GM20431 (cell line): ENCODE measurements around the gene NOXO1.
"Not testable (repeated sequence)": the region's sequence is repeated elsewhere in the genome, so short reads cannot be mapped to it uniquely, and the experiment has no call there.

Source experiments
- in situ Hi-C: fragments of 300-500 bp; cut with MseI, MboI; formaldehyde crosslinking; loops from one replicate; pipeline ENCODE4 v1.15.0; 2020; ENCODE audit warnings: low sequenced_read_pairs; ENCODE audit not compliant: unreplicated experiment

NOXO1 gene

DNA sequence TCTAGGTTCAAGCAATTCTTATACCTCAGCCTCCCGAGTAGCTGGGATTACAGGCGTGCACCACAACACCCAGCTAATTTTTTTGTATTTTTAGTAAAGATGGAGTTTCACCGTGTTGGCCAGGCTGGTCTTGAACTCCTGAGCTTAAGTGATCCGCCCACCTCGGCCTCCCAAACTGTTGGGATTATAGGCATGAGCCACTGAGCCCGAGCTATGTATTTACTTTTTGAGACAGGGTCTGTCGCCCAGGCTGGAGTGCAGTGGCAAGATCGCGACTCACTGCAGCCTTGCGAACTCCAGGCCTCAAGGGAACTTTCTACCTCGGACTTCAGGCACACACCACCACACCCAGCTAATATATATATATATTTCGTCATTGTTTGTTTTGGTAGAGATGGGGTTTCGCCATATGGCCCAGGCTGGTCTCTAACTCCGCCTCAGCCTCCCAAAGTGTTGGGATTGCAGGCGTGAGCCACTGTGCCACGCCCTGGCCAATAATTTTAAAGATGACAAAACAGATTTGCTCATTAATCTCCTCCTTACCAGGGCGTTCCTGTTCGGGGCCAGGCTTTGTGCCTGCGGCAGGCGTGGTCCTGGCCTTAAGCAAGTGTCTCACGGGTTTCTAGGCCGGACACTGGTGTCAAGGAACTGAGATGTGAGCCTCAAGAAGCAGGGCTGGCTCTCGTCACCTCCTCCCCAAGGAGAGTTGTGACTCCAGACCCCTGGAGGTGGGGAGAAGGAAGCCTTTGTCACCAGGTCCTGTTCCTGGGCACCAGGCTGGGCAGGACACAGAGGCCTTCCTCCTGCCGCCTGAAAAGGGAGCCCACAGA, 34.1 kb upstream of the NOXO1 start:
- in situ Hi-C loops = no loop called here

DNA sequence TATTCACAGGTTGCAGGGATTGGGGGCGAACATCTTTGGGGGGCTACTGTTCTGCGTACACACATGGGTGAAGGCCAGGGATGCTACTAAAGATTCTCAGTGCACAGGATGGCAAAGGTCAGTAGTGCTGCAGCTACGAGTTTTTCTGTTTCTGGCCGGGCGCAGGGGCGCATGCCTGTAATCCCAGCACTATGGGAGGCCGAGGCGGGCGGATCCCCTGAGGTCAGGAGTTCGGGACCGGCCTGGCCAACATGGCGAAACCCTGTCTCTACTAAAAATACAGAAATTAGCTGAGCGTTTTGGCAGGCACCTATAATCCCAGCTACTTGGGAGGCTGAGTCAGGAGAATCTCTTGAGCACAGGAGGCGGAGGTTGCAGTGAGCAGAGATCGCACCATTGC, 32.3 kb upstream of the NOXO1 start:
- in situ Hi-C loops = no loop called here

DNA sequence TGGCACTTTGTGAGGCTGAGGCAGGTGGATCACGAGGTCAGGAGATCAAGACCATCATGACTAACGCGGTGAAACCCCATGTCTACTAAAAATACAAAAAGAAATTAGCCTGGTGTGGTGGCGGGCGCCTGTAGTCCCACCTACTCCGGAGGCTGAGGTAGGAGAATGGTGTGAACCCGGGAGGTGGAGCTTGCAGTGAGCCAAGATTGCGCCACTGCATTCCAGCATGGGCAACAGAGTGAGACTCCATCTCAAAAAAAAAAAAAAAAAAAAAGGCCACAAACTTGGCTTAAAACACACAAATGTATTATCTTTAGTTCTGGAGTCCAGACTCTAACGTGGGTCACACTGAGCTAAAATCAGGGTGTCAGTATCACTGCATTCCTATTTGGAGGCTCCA, 30.5 kb upstream of the NOXO1 start:
- in situ Hi-C loops = not testable (repeated sequence)

DNA sequence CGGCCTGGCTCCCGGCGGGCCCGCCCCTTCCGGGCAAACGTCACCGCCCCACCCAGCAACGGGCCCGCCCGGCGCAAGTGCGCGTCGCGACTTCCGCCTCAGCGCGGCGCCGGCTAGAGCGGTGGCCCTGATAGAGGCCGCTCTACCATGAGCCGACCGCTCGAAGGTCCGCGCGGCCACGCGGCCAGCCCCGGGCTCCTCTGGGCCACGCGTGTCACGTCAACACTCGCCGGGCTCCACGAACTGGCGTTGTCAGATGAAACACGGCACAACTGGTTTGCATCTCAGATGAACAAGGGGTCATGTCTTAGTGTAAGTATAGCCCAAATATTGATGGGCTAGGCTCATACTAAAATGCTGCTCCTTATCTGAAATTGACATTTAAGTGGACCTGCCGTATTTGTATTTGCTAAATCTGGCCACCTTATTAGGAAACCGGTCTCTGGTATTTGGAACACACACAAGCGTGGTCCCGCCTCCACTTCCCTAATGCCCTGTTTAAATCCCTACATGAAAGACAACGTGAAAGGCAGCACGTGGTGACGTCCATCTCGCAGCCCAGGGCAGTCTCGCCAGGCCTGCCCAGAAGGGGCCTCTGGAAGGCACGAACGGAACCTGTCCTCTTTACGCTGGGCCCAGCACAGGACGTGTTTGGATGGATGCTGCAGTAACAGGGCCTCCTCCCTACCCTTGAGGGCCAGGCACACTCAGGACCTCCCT, 28.7 kb upstream of the NOXO1 start, which contains the start of gene ZNF598:
TSS of gene ZNF598 (minus strand) at position 31 of the 720 bp plus-strand sequence.
- in situ Hi-C loops = no loop called here

DNA sequence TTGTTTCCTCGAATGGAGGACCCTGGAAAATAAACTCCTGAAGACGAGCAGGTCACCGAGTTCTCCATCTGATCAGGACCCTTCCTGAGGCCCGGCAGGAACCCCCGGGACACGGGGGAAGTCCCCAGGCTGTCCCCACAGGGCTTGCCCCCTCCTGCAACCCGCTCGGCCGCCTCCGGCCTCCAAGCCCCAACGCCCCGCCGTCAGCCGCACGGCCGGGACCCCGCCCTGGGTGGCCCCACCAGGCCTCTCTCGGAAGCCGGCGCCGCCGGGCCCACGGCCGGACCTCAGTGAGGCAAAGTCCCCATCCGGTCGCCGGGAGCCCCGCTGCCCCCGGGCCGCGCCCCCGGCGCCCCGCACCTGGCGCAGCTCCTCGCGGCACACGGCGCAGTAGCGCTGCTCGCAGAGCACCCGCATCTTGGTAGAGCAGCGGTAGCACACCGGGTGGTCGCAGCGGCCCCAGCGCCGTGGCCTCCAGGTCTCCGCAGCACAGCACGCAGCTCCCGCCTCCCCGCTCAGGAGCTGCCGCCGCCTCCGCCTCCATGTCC, 28.0 kb upstream of the NOXO1 start:
- in situ Hi-C loops = no loop called here

DNA sequence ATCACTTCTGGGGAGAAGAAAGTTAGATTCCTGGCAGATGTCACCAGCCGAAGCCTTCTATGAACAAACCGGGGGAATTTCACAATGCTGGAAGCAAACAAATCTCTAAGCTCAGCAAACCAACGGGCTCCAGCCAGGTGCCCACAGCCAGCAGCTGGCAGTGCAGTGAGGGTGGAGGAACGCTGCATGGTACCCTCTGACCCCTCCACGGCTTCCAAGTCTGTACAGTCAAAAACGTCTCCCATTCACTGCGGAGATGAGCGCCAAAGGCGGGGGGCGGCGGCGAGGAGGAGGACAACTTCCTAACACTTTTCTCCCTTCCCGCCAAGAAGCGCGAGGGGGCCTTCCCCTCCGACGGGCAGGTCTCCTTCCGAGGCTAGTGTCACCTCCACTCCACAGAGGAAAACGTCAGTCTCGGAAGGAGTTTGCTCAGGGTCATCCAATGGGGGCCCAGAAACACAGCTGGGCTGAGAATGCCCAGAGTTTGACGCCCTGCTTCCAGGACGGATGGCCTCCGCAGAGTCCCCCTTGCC, 27.4 kb upstream of the NOXO1 start:
- in situ Hi-C loops = no loop called here

DNA sequence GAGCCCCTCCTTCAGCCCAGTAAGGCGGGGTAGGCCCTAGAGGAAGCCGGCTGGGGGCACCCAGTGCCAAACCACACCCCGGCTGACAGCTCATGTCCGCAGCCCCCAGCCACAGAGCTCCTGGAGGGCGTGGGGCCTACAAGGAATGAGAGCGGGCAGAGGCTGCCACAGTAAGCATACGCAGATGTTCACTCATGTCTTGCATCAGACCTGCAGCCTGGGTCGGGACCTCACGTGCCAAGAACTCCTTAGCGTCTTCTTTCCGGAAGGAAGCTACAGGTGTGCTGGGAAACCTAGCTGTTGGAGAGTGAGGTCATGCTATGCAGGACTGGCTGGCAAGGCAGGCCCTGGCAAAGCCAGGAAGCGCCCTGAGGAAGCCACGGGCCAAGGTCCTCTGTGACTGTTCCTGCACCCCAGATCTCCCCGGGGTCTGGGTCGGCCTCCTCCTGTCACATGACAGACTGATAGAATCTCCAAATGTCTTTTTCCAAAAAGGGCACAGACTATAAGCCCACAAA, 26.8 kb upstream of the NOXO1 start:
- in situ Hi-C loops = no loop called here

DNA sequence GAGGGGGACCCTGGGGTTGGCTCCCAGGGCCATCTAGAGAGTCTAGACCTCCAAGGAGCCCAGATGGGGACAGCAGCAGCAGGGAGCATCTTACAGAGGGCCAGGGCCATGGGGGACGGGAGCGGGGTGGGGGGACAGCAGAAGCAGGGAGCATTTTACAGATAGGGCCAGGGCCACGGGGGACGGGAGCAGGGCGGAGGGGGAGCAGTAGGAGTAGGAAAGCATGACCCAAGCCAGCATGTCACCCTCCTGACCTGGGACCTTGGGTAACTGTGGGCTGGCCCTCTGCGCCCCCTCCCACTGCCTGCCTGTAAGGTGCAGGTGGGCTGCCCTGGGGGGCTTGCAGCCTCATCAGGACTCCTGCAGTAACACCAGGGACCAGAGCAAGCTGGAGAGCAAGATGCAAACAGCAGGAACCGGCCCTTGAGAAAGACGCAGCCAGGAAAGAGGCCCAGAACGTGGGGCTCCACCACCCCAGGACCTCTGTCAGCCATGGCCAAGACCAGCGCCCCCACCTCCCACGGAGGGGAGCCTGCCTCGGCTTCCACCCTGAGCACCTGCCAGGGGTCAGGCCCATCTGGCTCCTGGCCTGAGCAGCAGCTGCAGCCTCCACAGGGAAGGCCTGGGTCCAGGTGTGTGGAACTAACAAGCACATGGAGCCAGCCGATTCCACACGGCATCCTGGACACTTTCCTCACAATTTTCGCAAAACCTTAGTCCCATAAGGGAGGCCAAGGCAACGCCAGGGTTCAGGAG, 26.0 kb upstream of the NOXO1 start:
- in situ Hi-C loops = no loop called here

DNA sequence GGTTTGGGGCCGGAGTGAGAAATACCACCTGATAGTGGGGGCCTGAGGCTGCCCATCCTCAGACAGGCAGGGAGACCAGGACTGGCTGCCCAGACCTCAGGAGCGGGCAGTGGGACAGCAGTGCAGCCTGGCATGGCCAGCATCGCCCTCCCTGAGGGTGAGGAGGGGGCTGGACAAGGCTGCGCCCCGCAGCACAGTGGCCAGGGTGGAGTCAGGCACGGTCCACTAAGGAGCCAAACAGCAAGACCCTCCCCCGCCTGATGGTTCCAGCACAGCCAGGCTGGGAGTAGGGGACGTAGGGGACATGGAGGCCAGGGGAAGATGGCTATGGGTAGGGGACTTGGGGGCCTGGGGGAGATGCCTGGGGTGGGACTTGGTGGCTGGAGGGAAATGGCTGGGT, 25.0 kb upstream of the NOXO1 start:
- in situ Hi-C loops = no loop called here

DNA sequence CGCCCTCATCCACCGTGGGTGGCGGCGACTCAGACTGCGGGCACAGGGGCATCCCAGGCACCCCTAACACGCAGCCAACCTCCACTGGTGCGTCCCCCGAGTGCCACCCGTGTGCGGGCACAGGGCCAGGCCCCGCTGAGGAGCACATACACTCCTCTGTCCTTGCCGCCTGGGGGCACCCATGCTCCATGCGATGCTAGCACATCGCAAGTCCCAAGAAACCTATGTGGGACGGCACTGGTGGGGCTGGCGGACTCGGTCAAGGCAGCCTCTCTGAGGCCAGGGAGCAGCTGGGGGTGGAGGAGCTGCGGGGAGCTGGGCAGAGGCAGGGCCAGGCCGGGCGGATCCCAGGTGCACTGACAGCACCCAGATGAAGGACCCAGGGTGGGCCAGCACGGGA, 24.4 kb upstream of the NOXO1 start:
- in situ Hi-C loops = no loop called here

DNA sequence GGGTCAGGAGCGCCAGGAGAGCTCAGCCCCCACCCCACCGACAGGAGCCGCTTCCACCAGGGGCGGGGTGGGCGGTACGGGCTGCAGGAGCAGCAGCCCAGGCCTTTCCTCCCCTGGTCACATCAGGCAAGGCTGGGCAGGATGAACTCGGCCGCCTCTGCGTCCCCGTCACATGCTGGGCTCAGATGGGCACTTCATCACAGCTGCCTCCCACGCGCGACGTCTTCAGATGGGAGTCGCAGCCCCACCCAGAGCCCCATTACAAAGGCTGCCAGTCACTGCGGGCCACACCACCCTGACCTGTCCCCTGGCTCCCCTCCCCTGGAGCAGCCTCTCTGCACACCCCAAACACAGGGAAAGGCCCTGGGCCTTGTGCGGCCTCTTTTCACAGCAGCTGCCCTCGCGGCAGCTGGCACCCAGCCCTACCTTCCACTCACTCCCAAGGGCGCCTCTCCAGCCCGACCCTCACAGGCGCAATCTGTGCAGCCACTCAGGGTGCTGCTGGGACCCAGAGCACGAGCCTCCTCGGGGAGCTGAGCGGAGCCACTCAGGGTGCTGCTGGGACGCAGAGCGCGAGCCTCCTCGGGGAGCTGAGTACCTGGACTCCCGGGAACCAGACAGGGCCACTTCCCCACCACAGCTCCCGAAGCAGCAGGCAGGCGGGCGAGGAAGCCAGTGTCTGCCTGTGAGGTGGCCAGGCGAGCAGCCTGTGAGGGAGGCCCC, 23.7 kb upstream of the NOXO1 start:
- in situ Hi-C loops = no loop called here

DNA sequence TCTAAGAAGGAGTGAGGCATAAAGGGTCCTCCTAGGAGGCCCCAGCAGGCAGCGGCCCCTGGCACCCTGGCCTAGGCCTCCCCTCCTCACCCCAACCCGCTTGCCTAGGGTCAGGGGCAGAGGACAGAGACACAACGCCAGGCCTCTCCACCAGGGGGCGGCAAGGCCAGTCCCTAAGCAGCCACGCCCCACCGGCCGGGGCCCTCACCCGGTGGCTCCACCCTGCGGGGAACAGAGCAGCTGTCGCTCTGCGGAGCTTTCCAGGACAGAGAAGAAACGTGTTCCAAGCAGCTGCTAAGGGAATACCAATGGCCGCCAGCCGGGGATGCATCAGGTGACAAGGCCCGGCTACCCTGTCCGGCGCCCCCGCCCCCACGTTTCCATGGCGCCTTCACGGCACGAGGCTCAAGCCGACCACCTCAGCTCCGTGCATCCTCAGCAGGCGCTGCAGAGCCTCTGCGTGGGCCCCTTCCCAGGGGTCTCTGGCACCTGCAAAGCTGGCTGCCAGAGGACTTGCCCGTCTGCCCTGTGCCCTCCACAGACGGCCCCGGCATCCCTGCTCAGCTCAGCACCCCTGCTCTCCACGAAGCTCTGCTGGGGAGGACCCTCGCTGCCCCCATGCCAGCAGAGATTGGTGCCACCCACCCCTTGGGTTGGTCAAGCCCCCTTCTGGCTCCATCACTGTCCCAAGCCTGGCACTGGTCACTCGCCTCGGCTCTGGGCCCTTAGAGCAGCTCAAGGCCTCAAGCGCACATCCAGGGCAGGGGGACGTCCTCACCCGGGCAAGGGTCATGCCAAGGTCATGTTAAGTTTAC, 22.8 kb upstream of the NOXO1 start:
- in situ Hi-C loops = no loop called here

DNA sequence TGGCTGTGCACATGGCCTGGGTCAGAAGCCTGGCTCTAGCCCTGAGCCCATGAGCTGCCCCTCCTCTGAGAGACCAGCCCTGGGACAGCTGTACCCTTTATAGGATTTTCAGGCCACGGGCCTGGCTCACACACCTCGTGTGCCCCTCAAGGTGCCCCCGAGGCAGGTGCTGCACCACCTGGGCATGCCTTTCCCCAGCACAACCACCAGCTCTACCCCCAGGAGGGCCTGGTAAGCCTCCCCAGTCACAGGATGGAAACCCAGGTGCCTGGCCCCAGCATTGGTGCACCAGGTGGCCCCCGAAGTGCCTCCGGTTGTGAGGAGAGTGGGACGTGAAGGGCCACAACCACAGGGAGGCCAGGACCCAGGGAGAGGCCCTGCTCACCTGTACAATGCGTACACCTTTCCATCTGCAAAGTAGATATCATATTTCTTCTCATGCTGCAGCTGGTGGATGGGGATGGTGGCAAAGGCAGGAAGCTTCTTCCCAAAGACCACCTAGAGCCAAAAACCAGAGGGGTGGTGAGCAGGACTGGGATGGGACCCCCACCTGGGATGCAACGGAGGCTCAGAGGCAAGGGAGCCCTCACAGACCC, 22.1 kb upstream of the NOXO1 start:
- in situ Hi-C loops = no loop called here

DNA sequence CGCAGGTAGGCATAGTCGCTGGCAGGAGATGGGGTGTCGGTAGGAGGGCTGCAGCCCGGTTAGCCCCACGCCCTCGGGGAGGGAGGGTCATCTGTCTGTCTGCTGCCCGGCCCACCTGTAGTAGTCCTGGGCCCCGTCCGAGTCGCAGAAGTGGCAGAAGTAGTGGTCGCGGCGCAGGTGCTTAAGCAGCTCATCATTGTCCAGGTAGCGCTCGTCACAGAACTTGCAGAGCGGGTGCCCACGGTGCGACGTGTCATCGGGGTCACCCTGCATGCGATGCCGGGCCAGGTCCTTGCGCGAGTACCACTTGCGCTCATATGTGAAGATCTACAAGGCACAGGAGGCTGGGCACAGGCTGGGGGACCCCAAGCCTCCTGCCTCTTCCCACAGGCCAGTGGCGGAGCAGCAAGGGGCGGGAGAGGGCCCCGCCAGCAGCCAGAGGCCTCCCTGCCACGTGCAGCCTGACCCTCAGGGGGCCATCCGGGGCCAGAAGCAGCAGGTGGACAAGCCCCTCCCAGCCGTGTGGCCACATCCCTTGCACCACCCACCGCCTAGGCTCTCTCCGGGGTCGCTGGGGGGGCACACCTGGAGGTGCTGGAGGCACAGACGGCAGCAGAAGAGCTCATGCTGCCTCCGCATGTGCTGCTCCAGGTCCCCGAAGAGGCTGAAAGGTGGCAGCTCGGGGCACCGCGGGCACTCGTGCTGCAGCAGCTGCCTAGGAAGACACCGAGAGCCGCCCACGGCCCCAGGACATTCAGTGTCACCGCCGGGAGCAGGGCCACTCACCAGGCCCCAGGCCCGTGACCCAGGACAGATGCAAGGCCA, 21.3 kb upstream of the NOXO1 start:
- in situ Hi-C loops = no loop called here

DNA sequence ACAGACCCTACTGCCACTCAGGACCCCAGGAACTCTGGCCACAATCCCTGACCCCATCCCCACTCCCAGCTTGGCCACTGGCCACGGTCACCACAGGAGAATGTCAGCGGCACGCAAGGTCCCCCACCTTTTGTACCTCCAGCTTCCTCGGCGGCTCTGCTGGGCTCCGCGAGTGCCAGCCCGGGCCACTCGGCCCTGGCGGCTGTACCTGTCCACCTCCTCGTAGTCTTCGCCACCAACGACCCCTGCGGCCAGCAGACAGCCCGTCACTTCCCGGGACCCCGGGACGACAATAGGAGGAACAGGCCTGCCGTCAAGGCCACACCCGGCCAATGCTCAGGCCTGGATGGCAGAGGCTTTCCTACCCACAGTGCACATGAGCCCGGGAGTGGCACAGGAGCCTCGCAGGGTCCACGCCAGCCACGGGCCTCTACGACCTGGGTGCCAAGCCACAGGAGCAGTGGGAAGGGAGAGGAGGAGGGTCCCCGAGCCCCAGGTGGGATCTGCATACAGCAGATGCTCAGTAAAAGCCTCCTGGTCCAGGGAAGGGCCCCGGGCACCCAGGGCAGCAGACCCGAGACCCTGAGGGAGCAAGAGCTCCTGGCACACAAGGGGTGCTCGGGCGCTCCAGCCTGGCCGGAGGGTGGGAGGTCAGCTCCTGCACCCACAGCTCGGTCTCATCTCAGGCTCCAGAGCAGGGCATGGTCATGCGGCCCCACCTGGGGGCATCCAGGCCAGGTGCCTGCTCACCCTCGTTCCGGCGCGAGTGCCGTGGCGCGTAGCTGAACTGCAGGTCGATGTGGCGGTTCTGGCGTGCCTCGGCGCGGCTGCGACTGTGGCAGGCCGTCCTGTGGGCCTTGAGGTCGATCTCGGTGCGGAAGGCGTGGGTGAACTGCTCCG, 20.4 kb upstream of the NOXO1 start:
- in situ Hi-C loops = no loop called here

DNA sequence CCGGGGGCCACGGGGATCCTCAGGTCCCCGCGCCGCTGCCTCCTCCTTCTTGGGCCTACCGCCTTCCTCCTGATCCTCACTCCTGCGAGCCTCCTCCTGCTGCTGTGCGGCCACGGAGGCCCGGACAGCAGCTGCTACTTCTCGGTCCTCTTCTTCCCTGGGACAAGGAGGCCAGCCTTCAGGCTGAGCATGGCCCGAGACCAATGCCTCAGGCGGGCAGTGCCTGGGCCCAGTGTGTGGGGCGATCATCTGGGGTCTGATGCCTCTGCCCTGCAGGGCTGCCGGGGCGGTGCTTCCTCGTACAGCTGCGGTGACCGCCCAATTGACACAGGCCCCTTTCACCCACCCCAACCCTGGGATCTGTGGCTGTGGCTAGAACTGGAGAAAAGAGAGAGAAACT, 19.8 kb upstream of the NOXO1 start:
- in situ Hi-C loops = no loop called here
